ENCODE data around the gene ARFIP1. TPM values are rescaled to one million over a fixed set of nuclear protein-coding genes. Genes with fewer than 3 reads are reported as not detected.
A peak's percentile ranks its signal among the peaks of the same experiment; 100 is the strongest.

The ARFIP1 gene
- total and polyA plus RNA-seq, 9 of the 15 experiments (the other 6 are each of a cell fraction or from before 2014, with no cell fraction given), result 14.1 to 25.1 (median 20.9) TPM

GRCh38 chr4:152921284-152921683 lies 141.5 kb downstream of the ARFIP1 start:
- no TSS peak for BruUV-seq (replicated peaks)
- no peaks in the 10 kb centered on the region for H3K9me3 ChIP-seq (replicated peaks; ENCODE audit: control insufficient read depth, insufficient read depth, low read depth, low read length)
- no peaks in the 10 kb centered on the region for H3K36me3 ChIP-seq (ENCODE audit: control insufficient read depth, insufficient read depth, low read length)
- in situ Hi-C loops (cut with MboI), result no loop called here
- no peak overlapping the region for H3K9ac ChIP-seq (ENCODE audit: insufficient read depth in 1 of 2, low read depth in 2 of 2, low read length in 2 of 2)
- H4K20me1 ChIP-seq (replicated peaks; ENCODE audit: control insufficient read depth, insufficient read depth, low read length), result no peaks in the 10 kb centered on the region
- no peak overlapping the region for H2AFZ ChIP-seq (ENCODE audit: low read depth, low read length)
- no peak overlapping the region for H3K4me2 ChIP-seq (ENCODE audit: insufficient read depth, low read length)
- POLR2A ChIA-PET, result no interaction called here
- TF ChIP-seq ZNF165 (CRISPR knock-in tag; IDR thresholded peaks at IDR 0.05; ENCODE audit: borderline replicate concordance) (no peak), PCBP1 (IDR thresholded peaks at IDR 0.05; ENCODE audit: low read depth, low read length, poor library complexity, severe bottlenecking) (peak; percentile 60), HNRNPK (IDR thresholded peaks at IDR 0.05; ENCODE audit: low read depth, low read length, poor library complexity, severe bottlenecking) (peak; percentile 77), PCBP2 (IDR thresholded peaks at IDR 0.05; ENCODE audit: low read depth, low read length, poor library complexity, severe bottlenecking) (peak; percentile 90), JUND (IDR thresholded peaks at IDR 0.05; ENCODE audit: borderline replicate concordance, low read depth, low read length) (no peak), JUND (tag; IDR thresholded peaks at IDR 0.05; ENCODE audit: borderline replicate concordance, low read depth, low read length) (no peak)
- DNase-seq (ENCODE audit: extremely low read depth in 1 of 4, low spot score in 3 of 4) (no peak), ATAC-seq (no peak), FAIRE-seq (no peak)
- intact Hi-C loops (cut with micrococcal nuclease), result no loop called here
- no peaks in the 10 kb centered on the region for H3K4me1 ChIP-seq (replicated peaks in 1 of 2; ENCODE audit: control insufficient read depth in 2 of 2, insufficient read depth in 2 of 2, low read length in 2 of 2)
- CTCF ChIA-PET (ENCODE audit: low intra/inter-chr PET ratio), result no interaction called here
- no peaks in the 10 kb centered on the region for H3K79me2 ChIP-seq (ENCODE audit: control insufficient read depth, insufficient read depth, low read length)
- no peaks in the 10 kb centered on the region for H3K27me3 ChIP-seq (ENCODE audit: control insufficient read depth in 2 of 2, insufficient read depth in 2 of 2, low read length in 2 of 2)
- H3K4me3 ChIP-seq, result no peak overlapping the region
- no peak overlapping the region for H3K27ac ChIP-seq (ENCODE audit: extremely low read depth, low read depth, low read length)
- H3K9me1 ChIP-seq (ENCODE audit: control insufficient read depth, insufficient read depth, low read length), result no peaks in the 10 kb centered on the region

- H3K9me3 ChIP-seq (replicated peaks; ENCODE audit: control insufficient read depth, insufficient read depth, low read depth, low read length), result no peaks in the 10 kb centered on the region
- 40% methylated on average over 1 of the region's 1 CpG for WGBS (ENCODE audit: insufficient coverage, low coverage, missing lambda C conversion rate)
- H3K27ac ChIP-seq (ENCODE audit: extremely low read depth, low read depth, low read length), result no peak overlapping the region
- intact Hi-C loops (cut with micrococcal nuclease), result no loop called here
- no peaks in the 10 kb centered on the region for H3K79me2 ChIP-seq (ENCODE audit: control insufficient read depth, insufficient read depth, low read length)
- no peak overlapping the region for H3K4me3 ChIP-seq
- no peak overlapping the region for H3K4me2 ChIP-seq (ENCODE audit: insufficient read depth, low read length)
- DNase-seq (ENCODE audit: extremely low read depth in 1 of 4, low spot score in 3 of 4) (no peak), FAIRE-seq (no peak), ATAC-seq (no peak)
- CTCF ChIA-PET (ENCODE audit: low intra/inter-chr PET ratio), result no interaction called here
- POLR2A ChIA-PET, result no interaction called here
- no TSS peak for BruUV-seq (replicated peaks)
- in situ Hi-C loops (cut with MboI), result no loop called here
- H3K36me3 ChIP-seq (ENCODE audit: control insufficient read depth, insufficient read depth, low read length), result no peaks in the 10 kb centered on the region
- peaks cover 0 to 2% of the 10 kb centered on the region in 2 experiments; a peak in 3 of 5 replicates for H3K27me3 ChIP-seq (ENCODE audit: control insufficient read depth in 2 of 2, insufficient read depth in 2 of 2, low read length in 2 of 2)
- H3K9ac ChIP-seq (ENCODE audit: insufficient read depth in 1 of 2, low read depth in 2 of 2, low read length in 2 of 2), result no peak overlapping the region
- no peaks in the 10 kb centered on the region; a peak in 1 of 5 replicates for H3K4me1 ChIP-seq (replicated peaks in 1 of 2; ENCODE audit: control insufficient read depth in 2 of 2, insufficient read depth in 2 of 2, low read length in 2 of 2)
- no peaks in the 10 kb centered on the region for H4K20me1 ChIP-seq (replicated peaks; ENCODE audit: control insufficient read depth, insufficient read depth, low read length)
- no peaks in the 10 kb centered on the region for H3K9me1 ChIP-seq (ENCODE audit: control insufficient read depth, insufficient read depth, low read length)
- H2AFZ ChIP-seq (ENCODE audit: low read depth, low read length), result no peak overlapping the region
- TF ChIP-seq DEAF1 (CRISPR knock-in tag; IDR thresholded peaks at IDR 0.05) (no peak), ETV6 (IDR thresholded peaks at IDR 0.05; ENCODE audit: borderline replicate concordance in 1 of 2, low read depth in 2 of 2, low read length in 1 of 2) (no peak), ETV6 (CRISPR knock-in tag; IDR thresholded peaks at IDR 0.05; ENCODE audit: borderline replicate concordance) (no peak), ZBTB49 (CRISPR knock-in tag; IDR thresholded peaks at IDR 0.05; ENCODE audit: borderline replicate concordance) (no peak), ELF2 (CRISPR knock-in tag; IDR thresholded peaks at IDR 0.05) (no peak), NFYB (IDR thresholded peaks at IDR 0.05; ENCODE audit: extremely low read depth, insufficient read length) (no peak), ZFPM2 (CRISPR knock-in tag; IDR thresholded peaks at IDR 0.05) (no peak)
Observed at GRCh38 chr4:152925851-152926250, 146.1 kb downstream of the ARFIP1 start.
